NCI-H1092 (cell line): ENCODE results near the gene NONO.
"Not testable (repeated sequence)": the region's sequence is repeated elsewhere in the genome, so short reads cannot be mapped to it uniquely, and the experiment has no call there.

ENCODE experiments used
- DNase-seq: peaks from one replicate; lab custom pipeline; 2025; lab: John Stamatoyannopoulos, UW

NONO gene, protein sequence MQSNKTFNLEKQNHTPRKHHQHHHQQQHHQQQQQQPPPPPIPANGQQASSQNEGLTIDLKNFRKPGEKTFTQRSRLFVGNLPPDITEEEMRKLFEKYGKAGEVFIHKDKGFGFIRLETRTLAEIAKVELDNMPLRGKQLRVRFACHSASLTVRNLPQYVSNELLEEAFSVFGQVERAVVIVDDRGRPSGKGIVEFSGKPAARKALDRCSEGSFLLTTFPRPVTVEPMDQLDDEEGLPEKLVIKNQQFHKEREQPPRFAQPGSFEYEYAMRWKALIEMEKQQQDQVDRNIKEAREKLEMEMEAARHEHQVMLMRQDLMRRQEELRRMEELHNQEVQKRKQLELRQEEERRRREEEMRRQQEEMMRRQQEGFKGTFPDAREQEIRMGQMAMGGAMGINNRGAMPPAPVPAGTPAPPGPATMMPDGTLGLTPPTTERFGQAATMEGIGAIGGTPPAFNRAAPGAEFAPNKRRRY

DNA sequence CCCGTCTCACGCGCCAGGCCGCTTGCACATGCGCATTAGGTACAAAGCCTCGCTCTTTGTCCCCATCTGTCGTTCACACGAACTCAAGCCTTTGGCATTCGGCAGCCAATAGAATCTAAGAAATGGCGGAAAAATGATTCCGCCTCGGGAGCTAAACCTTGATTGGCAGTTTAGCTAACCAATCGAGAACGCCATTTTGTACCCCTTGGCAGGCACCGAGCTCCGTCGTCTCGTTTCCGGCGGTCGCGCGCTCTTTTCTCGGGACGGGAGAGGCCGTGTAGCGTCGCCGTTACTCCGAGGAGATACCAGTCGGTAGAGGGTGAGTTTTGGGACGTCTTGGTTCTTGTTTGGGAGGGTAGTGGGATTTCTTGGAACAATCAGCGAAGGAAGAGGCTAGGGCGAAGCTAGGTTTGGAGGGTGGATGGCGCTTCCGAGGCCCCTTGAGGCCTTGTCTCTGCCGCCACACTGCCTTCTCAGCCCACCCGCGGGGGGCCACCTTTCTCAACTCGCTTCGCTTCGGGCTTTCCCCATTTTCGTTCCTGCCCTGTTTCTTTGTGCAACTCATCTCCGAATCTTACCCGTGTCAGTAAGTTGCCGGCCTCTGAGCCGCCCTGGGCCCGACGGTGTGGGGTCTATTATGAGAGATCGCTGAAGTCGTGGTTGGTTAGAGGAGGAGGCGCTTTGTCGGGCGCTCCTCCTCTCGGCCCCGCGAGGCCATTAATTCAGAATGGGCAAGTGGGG is at the start of gene NONO:
Gene NONO, plus strand, starts transcription at position 233 of the 741 bp plus-strand sequence. CDS start 7,003 bp downstream, outside the sequence.
- peak; percentile 99 for DNase-seq

DNA sequence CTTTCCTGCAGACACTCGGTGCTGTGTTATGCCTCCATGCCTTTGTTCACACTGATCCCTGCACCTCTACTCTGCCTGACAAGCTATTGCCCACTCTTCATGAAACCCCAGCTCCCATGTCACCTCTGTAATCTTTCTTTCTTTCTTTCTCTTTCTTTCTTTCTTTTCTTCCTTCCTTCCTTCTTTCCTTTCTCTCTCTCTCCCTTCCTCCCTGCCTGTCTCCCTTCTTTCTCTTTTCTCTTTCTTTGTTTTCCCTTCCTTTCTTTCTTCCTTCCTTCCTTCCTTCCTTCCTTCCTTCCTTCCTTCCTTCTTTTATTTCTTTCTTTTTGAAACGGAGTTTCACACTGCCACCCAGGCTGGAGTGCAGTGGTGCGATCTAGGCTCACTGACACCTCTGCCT is 48.0 kb upstream of the NONO start:
- no peak for DNase-seq

DNA sequence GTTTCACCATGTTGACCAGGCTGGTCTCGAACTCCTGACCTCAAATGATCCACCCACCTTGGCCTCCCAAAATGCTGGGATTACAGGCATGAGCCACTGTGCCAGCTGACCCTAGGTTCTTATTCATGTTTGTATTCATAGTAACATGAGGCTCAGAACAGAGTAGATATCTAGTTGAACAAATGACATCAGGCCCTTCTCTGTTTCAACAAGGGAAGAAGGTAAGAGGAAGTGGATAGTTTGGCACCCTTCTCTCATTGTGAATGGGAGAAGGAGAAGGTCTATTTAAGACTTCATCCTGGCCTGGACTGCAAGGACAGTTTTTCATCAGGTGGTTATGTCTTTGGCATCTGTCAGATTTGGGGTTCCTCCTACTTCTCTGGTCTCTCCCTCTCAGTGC is 46.6 kb upstream of the NONO start:
- DNase-seq, result no peak

DNA sequence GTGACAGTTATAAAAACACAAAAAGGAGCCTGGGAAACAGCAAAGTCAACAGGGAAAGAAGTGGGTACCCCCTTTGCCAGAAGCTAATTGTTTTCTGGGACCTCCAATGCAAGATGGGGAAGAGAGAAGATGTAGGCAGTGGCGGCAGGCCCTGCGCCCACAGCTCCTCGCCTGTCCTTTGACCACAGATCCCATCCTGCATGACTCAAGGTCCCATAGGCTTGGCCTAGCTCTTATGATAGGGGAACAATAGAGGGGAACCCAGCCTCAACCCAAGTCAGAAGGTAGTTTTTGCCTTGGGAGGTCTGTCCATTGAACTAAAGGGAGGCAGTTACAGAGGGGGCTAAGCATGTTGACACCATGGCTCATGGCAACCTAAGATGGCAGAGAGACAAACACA is 43.7 kb upstream of the NONO start:
- no peak for DNase-seq

DNA sequence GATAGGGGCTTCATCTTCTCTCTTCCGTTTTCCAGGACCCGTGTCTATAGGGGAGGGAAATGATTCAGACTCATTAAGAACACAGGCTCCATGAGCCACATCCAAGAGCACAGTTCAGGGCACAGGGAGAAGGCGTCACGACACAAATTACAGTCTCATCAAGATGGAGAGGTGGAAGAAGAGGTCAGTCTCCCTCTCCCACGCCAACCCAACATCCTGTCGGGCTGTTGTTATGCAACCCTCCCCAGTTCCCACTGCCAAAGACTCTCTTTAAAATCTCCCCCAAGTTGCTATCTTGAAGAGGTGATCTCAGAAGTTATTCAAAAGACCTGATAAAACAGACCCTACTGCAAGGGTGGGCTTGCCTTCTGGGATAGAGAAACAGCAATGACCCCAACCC is 42.1 kb upstream of the NONO start:
- no peak for DNase-seq

DNA sequence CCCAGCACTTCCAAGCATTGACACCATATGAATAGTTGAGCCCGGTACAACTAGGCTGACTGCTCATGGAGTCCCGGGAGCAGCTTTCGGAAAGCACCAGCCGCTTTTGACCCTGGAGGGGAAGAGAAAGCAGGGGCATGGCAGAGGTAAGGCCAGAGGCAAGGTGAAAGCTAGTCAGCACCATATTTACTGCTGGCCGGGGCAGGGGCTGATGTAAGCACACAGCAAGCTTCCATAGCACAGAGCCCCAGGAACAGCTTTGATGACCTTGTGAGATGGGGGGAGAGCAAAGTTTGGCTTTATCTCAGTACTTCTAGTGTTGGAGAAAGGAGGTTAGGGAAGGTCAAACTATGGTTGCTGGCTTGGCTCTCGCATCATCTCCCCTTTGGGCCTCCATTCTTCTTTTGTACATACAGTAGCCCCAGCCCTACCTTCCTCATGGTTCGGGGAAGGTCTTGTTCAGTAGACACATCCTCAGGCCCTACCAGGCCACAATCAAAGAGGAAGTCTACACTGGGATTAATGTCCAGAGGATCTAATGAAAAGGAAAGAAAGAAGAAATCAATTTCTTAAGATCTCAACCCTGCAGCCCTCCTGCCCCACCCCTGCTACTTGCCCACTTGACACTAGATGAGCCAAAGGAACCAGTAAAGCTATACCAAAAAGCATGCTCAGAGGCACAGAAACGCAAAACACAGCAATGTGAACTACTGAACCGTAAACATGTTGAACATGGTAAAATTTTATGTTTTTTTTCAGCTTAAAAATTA is 38.9 kb upstream of the NONO start:
- DNase-seq, result no peak

DNA sequence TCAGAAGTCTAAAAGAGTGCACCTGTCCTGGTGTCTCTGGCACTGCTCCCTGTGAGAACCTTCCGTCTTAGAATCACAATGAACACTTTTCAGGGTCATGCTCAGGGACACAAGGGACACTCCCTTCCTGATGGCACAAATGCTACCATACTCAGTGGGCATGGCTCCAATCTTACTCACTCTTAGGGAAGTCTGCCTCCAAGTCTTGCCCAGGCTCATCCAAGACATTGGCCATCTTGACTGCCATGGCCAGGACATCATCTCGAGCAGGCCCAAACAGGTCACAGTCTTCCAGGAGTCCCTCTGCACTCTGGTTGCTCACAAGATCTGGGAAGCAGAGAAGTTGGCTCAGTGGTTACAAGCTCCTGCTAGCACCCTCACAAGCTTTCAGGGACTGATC is 38.3 kb upstream of the NONO start:
- DNase-seq, result no peak

DNA sequence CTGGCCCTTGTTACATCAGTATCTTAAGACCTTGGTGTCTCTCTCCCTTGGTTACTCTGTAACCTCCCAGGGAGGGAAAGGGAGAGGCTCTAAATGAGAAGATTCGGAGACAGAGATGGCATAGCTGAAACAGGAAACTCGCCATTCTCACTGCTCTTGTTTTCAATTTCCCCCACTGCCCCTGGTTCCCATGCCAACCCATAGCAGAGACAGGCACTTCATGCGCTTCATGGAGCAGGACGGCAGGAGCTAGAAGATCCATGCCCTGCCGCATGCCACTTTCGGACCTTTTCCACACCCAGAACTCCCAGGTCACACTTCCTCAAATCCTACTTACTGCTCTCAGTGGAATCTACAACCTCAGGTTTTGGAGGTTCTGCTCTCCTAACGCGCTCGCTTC is 32.6 kb upstream of the NONO start:
- DNase-seq, result no peak

DNA sequence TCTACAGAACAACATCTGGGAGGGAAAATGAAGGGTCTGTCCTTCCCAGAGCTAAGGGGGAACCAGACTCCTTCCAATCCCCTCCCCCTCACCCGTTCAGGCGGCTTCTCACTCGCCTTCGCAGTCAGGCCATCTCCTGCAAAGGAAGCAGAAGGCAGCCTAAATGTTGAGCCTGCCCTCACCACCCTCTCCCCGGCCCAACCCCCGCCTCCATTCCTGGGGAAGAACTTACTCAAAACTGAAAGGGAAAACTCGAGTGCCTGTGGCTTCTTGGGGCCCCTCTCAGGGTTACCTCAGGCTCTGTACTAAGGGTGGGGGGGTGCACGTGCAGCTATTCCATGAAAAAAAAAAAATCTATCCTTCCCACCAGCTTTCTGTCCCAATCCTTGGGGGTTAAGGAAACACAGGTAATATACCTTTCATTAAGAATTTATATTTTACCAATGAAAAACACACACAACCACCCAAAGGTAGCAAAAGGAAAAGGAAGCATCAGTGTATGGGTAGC is 31.9 kb upstream of the NONO start:
- DNase-seq, result no peak

DNA sequence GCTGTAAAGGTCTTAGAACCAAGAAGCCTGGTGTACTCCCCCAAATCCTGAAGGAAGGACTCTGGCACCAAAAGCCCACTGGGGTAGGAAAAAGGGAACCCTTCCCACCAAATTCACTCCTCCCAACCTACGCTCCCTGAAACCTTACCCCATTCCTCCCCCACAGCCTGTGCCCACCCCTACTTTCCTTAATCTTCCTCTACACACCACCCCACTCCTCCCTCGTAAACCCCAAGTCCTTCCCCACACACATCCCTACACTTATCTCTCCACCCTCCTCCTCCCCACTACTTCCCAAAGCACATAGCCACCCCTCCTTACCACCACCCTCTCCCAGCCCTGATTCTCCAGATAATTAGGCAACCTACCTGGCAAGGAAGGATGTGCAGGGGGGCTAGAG is 31.2 kb upstream of the NONO start:
- DNase-seq, result no peak

DNA sequence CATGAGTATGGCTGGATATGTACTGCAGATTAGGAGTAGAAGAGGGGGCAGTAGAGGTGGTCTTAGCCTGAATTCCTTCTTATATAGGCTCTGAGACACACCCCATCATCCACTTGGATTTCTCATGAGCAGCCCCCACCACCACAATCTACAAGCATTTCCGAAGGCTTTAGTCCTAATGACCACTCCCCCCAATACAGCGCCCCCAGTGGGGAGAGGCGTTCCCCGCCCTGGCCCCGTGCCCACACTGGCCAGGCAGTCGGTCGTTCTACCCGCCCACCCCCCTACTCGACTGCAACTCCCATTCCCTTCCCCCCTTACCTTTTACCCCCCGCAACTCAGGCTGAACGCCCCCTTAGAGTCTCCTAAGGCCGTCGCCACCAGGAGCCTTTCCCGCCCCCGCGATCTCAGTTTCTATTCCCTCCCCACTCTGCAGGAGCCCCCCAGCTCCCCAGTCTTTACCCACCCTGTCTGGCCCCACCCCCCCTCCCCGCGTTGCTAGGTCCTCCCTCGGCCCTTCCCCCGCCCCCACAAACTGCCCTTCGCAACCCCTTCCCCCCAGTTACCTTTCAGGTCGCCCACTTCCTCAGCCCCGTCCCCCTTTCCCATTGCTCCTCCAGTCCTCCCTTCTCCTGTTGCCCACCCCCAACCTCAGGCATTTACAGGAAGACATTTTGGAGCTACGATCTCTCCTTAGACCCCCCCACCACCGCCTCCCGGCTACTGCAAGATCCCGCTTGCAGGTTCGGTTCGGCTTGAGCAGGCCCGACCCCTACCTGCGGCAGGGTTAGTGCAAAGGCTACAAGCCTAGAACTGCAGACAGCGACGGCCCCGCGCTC is 30.0 kb upstream of the NONO start:
- peak; percentile 21 for DNase-seq

DNA sequence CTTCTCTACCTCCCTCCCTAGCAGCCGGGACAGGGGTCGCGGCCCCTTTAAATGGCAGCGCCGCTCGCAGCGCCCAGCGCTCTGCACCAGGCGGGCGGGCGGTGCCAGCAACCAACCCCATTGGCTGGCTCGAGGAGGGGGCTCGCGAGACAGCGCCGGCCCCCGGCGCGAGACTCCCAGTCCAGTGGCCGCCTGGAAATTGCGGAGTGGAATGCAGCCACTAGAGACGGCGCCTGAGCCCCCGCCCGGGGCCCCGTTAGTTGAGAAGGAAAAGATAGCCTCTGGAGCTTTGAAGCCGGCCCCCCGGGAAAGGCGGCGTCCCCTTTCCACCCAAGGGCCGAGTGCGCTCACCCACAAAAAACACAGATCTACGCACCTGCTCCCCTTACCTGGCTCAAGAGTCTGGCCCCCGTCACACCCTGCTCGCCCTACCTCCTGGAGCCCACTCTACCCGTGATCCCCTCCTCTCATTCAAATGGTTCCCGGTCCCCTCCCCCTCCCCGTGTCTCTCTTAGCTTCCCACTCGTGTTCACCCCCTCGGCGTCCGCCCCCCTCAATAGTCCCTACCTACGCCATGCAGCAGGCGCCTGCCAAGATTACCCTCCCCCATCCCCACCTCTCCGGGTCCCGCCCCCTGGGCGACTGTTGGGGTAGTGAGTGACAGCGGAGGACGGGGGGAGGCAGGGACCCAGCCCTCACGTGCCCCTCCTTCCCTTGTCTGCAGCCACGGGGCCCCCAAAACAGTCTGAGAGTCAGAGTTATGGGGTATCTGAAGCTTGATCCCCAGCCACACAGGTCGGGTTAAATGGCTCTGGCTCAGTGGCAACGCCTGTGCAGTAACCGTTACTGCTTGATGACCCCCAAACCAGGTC is 29.1 kb upstream of the NONO start, which contains the start of gene ZMYM3:
Gene ZMYM3, minus strand, starts transcription at position 49 of the 872 bp plus-strand sequence. CDS start 885 bp downstream, outside the sequence.
- peak; percentile 88 for DNase-seq

DNA sequence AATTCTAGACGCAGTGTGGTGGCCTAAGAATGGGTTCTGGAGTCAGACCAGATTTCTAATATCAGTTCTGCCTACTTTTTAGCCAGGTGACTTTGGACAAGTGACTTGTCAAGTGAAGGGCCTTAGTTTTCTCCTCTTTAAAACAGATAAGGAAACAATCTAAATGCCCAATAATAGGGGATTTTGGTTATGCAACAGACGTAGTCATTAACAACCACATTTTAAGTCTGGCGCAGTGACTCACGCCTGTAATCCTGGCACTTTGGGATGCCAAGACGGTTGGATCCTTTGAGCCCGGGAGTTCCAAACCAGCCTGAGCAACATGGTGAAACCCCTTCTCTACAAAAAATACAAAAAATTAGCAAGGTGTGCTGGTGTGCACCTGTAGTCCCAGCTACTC is 27.4 kb upstream of the NONO start:
- DNase-seq, result no peak

DNA sequence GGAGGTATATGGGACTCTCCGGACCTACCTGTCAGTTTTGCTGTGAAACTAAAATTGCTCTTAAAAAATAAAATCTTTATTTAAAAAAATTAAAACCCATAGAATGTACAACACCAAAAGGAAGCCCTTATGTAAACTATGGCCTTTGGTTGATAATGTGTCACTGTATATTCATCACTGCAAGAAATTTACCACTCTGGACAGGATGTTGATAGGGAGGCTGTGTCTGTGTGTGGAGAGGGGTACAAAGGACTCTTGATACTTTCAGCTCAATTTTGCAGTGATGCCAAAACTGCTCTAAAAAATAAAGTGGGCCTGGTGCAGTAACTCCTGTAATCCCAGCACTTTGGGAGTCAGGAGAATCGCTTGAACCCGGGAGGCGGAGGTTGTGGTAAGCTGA is 26.6 kb upstream of the NONO start:
- no peak for DNase-seq

DNA sequence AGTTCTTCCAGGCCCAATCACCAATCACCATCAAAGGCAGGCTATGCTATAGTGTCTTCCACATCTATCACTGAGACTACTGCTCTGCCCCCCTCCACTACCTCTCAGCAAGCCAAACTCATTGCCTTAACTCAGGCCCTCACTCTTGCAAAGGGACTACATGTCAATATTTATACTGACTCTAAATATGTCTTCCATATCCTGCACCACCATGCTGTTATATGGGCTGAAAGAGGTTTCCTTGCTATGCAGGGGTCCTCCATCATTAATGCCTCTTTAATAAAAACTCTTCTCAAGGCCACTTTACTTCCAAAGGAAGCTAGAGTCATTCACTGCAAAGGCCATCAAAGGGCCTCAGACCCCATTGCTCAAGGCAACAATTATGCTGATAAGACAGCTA is 14.8 kb upstream of the NONO start:
- not testable (repeated sequence) for DNase-seq

DNA sequence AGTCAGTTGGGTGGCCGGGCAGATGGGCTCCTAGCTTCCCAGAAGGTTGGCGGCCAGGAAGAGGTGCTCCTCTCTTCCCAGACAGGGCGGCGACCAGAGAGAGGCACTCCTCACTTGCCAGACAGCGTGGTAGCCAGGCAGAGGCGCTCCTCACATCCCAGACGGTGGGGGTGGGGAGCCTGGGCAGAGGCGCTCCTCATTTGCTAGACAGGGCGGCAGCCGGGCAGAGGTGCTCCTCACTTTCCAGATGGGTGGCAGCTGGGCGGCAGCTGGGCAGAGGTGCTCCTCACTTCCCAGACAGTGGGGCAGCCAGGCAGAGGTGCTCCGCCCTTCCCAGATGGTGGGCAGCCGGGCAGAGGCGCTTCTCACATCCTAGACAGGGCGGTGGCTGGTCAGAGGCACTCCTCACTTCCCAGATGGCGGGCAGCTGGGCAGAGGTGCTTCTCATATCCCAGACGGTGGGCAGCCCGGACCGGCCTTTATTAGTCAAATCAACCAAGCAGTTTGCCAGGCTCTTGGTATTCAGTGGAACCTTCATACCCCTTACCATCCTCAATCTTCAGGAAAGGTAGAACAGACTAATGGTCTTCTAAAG is 13.5 kb upstream of the NONO start:
- no peak for DNase-seq

DNA sequence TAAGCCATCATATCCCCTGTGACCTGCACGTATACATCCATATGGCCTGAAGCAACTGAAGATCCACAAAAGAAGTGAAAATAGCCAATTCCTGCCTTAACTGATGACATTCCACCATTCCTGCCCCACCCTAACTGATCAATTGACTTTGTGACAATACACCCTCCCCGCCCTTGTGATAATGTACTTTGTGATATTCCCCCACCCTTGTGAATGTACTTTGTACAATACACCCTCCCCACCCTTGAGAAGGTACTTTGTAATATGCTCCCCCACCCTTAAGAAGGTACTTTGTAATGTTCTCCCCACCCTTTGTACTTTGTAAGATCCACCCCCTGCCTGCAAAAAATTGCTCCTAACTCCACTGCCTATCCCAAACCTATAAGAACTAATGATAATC is 11.1 kb upstream of the NONO start:
- not testable (repeated sequence) for DNase-seq

DNA sequence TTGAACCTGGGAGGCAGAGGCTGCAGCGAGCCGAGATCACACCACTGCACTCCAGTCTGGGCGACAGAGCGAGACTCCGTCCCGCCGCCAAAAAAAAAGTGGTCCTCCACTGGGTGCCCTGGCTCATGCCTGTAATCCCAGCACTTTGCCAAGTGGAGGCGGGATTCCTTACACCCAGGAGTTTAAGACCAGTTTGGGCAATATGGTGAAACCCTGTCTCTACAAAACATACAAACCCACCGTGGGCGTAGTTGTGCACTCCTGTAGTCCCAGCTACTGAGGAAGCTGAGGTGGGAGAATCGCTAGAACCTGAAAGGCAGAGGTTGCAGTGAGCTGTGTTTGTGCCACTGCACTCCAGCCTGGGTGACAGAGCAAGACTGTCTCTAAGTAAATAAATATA is 2.1 kb upstream of the NONO start:
- not testable (repeated sequence) for DNase-seq

DNA sequence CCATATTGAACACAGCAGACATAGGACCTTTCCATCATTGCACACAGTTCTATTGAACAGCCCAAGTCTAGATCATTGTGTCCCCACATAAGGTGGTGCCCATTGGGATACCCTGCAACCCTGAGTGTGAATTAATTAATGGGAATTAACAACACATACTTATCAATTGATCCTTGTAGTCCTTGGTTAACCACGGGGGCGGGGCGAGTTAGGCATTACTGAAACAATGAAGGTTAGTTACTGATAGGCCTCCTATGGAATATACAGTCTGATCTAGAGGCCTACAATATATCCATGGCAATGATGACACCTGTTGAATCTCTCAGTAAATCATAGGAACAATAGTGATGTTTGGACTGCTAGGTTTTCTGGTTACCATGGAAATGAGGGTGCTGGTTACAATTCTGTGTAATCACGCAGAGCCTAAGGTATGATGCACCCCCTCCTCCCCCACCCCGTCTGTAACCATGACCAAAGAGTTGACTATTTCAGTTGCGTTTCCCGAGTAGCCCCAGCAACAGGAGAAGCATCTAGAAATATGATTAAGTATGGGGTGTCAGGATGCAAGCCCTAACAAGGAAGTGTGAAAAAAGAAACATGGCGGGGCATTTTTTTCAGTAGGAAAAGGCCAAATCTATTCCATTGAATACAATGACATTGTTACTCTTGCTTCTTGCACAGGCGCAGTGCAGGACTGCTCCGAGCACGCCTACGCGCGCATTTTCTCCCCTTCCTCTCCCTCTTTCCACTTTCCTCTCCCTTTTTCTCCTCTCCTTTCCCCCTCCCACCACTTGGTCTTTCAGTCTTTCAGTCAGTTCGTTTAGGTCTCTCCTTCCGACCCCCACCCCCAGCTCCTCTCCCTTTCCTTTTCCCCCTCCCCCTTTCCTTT is 677 bp upstream of the NONO start:
- DNase-seq, result no peak
